ENCODE measurements around the gene F12.
A peak's percentile ranks its signal among the peaks of the same experiment; 100 is the strongest.

F12 gene

GRCh38 chr5:177446200-177447065 is 37.1 kb upstream of the F12 start, which contains the start of gene PRR7:
Gene PRR7 (plus strand): TSS chr5:177446814. CDS start chr5:177455068, 8,254 bp downstream.
- peak; percentile 26 for DNase-seq

DNA sequence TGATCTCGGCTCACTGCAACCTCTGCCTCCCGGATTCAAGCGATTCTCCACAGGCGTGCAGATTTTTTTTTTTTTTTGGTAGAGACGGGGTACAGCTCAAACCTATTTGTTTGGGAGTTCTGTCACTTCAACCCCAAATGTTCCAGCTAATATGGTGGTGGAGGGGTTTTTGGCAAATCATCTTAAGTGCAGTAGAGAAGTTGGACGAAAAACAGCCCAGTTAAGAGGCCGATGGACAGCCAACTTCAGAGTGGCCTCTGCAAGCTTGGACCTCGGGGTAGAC is 36.5 kb upstream of the F12 start:
- DNase-seq = no peak

GRCh38 chr5:177445052-177445916 is 35.9 kb upstream of the F12 start:
- no peak for DNase-seq

GRCh38 chr5:177444106-177445051 is 35.0 kb upstream of the F12 start:
- no peak for DNase-seq

DNA sequence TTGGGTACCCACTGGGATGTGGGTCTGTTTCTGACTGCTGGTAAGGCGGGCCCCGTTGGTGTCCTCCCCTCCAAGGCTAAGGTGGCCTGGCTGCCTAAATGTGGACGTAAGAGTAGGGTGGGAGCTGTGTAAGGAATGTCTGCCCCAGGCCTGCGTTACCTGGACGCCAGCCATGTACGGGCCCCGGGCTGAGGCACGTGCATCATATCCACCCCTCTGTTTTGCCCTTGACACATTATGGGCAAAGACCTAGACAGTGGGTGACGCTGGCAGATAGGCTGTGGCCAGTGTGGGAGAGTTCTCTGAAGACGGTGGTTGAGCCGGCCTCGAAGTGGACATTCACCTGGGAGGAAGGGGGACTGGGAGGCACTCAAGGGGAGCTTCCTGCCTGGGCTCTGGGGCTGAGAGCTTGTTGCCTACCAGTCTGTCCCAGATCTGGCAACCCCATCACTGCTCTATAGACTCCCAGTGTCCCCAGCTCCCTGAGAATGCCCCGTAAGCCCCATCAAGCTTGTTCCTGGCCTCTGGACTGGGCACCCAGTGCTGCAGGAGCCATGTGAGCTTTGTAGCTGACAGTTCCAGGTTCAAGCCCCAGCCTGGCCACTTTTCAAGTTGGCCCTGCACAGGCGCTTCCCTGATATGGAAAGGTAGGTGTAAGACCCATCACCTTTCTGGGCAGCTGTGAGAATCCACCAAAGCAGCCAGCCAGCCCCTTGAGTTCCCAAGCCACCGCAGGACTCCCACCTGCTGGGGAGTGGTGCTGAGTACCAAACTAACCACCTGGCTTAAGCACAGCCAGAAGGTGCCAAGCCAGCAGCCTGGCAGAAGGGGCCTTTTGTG is 34.0 kb upstream of the F12 start:
- DNase-seq = no peak

DNA sequence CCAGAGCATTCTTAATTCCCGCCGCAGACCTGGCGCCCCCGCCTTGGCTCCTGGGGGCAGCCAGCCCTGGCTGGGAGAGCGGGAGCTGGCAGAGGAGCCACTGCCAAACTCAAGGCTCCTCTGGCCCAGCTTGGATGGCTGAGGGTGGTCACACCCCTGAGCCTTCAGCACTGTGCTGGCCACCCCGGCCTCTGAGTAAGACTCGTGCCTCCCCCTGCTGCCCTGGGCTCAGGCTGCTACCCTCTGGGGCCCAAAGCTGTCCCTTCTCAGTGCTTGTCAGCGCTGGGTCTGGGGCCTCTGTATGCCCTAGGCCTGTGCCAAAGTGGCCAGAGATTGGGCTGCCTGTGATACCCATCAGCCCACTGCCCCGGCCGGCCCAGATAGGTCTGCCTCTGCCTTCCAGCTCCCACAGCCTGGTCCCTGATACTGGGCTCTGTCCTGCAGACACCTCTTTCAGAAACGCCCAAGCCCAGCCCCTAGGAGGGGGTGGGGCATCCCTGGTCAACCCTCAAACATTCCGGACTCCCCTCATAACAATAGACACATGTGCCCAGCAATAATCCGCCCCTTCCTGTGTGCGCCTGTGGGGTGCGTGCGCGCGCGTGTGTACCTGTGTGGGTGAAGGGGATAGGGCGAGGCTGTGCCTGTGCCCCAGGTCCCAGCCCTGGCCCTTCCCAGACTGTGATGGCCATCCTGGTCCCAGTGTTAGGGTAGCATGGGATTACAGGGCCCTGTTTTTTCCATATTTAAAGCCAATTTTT is 32.9 kb upstream of the F12 start:
- no peak for DNase-seq

GRCh38 chr5:177440990-177441780 is 31.8 kb upstream of the F12 start:
- no peak for DNase-seq

DNA sequence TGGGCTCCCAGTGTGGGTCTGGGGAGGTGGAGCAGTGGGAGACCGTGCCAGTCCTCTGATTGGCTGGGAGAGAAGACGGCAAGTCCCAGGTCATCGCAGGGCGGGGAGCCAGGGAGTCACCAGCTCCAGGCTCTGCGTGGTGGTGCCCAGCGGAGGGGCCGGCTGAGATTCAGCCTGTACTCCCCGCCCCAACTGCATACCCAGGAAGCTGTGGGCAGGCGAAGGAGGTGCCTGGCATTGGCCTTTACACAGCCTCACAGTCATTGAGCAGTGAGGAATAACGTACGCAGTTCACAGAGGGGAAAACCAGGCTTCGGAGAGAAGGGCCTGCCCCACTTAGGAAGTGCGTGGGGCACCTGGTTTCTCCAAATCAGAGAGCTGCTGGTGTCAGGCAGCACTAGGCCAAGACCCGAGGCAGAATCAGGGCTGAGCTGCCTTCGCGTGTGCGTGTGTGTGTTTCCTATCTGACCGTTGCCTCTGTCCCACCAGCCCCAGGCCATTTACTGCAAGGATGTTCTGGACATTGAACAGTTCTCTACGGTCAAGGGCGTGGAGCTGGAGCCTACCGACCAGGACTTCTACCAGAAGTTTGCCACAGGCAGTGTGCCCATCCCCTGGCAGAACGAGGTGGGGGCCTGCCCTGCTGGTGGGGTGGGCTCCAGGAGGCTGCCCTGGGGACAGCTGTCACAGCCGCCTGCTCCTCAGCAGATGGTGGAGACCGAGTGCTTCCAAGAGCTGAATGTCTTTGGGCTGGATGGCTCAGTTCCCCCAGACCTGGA is 31.0 kb upstream of the F12 start:
- no peak for DNase-seq

DNA sequence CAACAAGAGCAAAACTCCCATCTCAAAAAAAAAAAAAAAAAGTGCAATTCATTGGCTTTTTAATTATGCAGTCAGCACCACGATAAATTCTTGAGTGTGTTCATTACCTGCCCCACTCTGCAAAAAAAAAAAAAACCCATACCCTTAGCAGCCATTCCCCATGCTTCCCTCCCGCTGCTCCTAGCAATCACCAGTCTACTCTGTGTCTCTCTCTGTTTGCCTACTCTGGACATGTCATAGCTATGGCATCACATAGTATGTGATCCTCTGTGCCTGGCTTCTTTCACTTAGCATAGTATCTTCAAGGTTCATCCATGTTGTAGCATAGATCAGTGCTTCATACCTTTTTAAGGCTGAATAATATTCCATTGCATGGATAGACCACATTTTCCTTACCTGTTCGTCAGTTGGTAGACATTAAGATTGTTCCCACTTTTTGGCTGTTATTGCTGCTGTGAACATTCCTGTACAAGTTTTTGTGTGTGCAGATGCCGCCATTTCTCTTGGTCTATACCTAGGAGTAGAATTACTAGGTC is 30.2 kb upstream of the F12 start:
- DNase-seq = no peak

DNA sequence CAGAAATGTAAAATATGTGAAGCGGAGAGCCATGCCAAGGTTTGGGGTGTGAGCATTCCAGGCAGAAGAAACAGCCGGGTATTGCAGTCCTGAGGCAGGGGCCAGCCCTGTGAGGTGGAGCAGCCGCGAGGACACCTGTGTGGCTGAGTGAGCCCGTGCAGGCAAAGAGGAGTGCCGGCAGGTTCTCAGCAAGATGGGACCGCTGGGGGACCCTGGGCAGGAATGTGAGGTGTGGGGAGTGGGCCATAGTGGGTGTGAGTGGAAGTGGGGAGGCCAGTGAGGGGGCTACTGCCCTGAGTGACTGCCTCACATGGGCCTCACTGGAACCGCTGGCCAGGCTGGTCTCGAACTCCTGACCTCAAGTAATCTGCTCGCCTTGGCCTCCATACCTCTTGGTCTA is 29.1 kb upstream of the F12 start:
- DNase-seq = no peak

GRCh38 chr5:177437623-177438022 is 28.3 kb upstream of the F12 start:
- DNase-seq = no peak

DNA sequence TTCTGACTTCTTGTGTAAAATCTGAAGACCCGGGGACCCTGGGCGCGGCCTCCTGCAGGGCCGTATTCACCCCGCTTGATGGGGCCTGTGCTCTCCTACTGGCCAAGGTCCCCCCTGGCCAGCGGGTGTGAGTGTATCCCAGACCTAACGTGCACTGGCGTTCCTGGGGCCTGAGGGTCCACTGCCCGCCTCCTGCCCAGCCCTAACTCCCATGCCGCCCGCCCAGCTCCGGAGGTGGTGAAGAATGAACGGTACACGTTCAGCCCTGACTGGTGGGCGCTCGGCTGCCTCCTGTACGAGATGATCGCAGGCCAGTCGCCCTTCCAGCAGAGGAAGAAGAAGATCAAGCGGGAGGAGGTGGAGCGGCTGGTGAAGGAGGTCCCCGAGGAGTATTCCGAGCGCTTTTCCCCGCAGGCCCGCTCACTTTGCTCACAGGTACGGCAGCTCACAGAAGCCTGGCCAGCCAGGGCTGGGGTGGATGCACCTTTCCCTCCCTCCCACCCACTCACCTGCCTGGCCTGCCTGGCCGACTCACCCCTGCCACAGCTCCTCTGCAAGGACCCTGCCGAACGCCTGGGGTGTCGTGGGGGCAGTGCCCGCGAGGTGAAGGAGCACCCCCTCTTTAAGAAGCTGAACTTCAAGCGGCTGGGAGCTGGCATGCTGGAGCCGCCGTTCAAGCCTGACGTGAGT is 26.6 kb upstream of the F12 start:
- DNase-seq = no peak

DNA sequence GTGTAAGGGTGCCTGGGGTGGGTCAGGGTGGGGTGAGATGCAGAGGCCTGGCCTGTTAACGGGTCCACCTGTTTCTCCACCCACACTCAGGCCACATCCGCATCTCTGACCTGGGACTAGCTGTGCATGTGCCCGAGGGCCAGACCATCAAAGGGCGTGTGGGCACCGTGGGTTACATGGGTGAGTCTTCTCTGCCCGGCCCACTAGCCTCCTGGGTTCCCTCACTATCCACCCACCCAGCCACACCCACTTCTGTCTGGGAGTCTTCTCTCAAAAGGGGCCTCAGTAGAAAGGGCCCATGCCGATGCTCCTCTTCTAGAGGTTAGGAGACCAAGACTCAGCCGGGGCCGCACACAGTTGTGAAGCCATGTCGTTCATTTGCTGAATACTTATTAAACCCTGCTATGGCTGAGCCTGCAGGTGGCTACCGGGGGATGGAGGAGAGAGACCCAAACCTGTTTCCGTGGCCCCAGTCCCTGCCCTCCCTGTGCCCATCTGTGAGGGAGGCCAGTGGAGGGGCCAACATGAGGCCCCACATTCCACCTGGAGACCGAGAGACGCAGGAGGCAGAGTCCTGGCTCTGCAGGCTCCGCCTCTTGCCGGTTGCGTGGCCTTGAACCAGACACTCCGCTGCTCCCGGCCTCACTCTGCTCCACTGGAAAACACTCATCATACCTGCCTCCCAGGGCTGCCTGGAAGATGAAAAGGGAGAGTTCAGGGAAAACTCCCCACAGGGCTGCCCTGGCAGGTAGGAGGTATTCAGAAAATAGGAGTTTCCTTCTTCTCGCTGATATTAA is 25.8 kb upstream of the F12 start:
- no peak for DNase-seq

DNA sequence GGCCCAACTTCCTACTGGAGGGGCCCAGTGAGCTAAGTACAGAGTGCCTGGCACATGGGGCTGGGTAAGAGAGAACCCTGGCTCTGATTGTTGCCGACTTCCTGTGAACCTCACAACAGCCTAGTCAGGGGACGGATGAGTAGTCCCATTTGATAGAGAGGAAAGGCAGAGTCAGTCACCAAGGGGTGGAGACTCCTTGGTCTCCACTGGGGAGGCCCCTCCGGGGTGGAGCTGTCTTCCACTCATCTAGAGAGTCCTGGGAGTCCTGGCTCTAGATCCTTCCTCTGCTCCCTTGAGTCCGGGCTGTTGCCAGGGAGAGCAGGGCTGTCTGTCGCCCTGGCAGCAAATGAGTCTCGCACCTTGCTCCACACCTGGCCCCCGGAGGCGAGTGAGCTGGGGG is 25.1 kb upstream of the F12 start:
- DNase-seq = no peak

GRCh38 chr5:177433658-177434217 is 24.4 kb upstream of the F12 start:
- no peak for DNase-seq

- DNase-seq = no peak
Observed at GRCh38 chr5:177432839-177433657, 23.7 kb upstream of the F12 start.

All from NCI-H526 treated with DMSO at 0.1 percent for 48 hours (cell line).